GM13976 (cell line): ENCODE data around the gene DLX2.
A peak's percentile ranks its signal among the peaks of the same experiment; 100 is the strongest.

Experiments used
- DNase-seq: peaks from one replicate; pipeline ENCODE4 v3.0.0; 2012; ENCODE audit warnings: low spot score
- CTCF ChIP-seq: IDR thresholded peaks from 2 replicates; pipeline ENCODE4 v1.5.1; 2012; ENCODE audit warnings: borderline replicate concordance, mild to moderate bottlenecking; ENCODE audit not compliant: insufficient read depth; ENCODE audit errors: extremely low read depth, missing control alignments, control extremely low read depth
- in situ Hi-C: fragments of 300-500 bp; cut with MboI; formaldehyde crosslinking; loops from one replicate; pipeline ENCODE4 v1.12.0; 2022; ENCODE audit warnings: low sequenced_read_pairs, mixed read lengths, inconsistent platforms; ENCODE audit not compliant: unreplicated experiment

Gene DLX2

GRCh38 chr2:172098287-172098649 lies 4.4 kb downstream of the DLX2 start:
- TF ChIP-seq CTCF: no peak
- in situ Hi-C loops: loop anchor here (25.0 kb wide), 2 partner anchors 1286 to 1386 kb away; partner anchors contain the start of genes GAD1 and SP5
- peak; percentile 26 for DNase-seq

- TF ChIP-seq CTCF: no peak
- in situ Hi-C loops: loop anchor here (25.0 kb wide), 2 partner anchors 1285 to 1385 kb away; partner anchors contain the start of genes GAD1 and SP5
These were observed 5.1 kb downstream of the DLX2 start for GRCh38 chr2:172097557-172098131.

GRCh38 chr2:172096626-172097547 lies 5.8 kb downstream of the DLX2 start:
- TF ChIP-seq CTCF: no peak
- in situ Hi-C loops: loop anchor here (25.0 kb wide), 2 partner anchors 1285 to 1385 kb away; partner anchors contain the start of genes GAD1 and SP5
- DNase-seq: peak; percentile 41

More at GRCh38 chr2:172097557-172098131, 5.1 kb downstream of the DLX2 start:
- peak; percentile 26 for DNase-seq

- in situ Hi-C loops: loop anchor here (25.0 kb wide), 2 partner anchors 1284 to 1384 kb away; partner anchors contain the start of genes GAD1 and SP5
- peak; percentile 47 for DNase-seq
- peak; percentile 25 for TF ChIP-seq CTCF
These were observed 6.6 kb downstream of the DLX2 start for GRCh38 chr2:172095905-172096625.

GRCh38 chr2:172095146-172095904 lies 7.4 kb downstream of the DLX2 start:
- peak; percentile 79 for DNase-seq
- TF ChIP-seq CTCF: no peak
- in situ Hi-C loops: loop anchor here (25.0 kb wide), 2 partner anchors 1283 to 1383 kb away; partner anchors contain the start of genes GAD1 and SP5
